ENCODE measurements around the gene EMP3. TPM values are rescaled to one million over a fixed set of nuclear protein-coding genes. Genes with fewer than 3 reads are reported as not detected.

The EMP3 gene
- total and polyA plus RNA-seq, 9 of the 15 experiments (the other 6 are each of a cell fraction or from before 2014, with no cell fraction given), result 123 to 386 (median 296) TPM

- TF ChIP-seq, protein P1, sequence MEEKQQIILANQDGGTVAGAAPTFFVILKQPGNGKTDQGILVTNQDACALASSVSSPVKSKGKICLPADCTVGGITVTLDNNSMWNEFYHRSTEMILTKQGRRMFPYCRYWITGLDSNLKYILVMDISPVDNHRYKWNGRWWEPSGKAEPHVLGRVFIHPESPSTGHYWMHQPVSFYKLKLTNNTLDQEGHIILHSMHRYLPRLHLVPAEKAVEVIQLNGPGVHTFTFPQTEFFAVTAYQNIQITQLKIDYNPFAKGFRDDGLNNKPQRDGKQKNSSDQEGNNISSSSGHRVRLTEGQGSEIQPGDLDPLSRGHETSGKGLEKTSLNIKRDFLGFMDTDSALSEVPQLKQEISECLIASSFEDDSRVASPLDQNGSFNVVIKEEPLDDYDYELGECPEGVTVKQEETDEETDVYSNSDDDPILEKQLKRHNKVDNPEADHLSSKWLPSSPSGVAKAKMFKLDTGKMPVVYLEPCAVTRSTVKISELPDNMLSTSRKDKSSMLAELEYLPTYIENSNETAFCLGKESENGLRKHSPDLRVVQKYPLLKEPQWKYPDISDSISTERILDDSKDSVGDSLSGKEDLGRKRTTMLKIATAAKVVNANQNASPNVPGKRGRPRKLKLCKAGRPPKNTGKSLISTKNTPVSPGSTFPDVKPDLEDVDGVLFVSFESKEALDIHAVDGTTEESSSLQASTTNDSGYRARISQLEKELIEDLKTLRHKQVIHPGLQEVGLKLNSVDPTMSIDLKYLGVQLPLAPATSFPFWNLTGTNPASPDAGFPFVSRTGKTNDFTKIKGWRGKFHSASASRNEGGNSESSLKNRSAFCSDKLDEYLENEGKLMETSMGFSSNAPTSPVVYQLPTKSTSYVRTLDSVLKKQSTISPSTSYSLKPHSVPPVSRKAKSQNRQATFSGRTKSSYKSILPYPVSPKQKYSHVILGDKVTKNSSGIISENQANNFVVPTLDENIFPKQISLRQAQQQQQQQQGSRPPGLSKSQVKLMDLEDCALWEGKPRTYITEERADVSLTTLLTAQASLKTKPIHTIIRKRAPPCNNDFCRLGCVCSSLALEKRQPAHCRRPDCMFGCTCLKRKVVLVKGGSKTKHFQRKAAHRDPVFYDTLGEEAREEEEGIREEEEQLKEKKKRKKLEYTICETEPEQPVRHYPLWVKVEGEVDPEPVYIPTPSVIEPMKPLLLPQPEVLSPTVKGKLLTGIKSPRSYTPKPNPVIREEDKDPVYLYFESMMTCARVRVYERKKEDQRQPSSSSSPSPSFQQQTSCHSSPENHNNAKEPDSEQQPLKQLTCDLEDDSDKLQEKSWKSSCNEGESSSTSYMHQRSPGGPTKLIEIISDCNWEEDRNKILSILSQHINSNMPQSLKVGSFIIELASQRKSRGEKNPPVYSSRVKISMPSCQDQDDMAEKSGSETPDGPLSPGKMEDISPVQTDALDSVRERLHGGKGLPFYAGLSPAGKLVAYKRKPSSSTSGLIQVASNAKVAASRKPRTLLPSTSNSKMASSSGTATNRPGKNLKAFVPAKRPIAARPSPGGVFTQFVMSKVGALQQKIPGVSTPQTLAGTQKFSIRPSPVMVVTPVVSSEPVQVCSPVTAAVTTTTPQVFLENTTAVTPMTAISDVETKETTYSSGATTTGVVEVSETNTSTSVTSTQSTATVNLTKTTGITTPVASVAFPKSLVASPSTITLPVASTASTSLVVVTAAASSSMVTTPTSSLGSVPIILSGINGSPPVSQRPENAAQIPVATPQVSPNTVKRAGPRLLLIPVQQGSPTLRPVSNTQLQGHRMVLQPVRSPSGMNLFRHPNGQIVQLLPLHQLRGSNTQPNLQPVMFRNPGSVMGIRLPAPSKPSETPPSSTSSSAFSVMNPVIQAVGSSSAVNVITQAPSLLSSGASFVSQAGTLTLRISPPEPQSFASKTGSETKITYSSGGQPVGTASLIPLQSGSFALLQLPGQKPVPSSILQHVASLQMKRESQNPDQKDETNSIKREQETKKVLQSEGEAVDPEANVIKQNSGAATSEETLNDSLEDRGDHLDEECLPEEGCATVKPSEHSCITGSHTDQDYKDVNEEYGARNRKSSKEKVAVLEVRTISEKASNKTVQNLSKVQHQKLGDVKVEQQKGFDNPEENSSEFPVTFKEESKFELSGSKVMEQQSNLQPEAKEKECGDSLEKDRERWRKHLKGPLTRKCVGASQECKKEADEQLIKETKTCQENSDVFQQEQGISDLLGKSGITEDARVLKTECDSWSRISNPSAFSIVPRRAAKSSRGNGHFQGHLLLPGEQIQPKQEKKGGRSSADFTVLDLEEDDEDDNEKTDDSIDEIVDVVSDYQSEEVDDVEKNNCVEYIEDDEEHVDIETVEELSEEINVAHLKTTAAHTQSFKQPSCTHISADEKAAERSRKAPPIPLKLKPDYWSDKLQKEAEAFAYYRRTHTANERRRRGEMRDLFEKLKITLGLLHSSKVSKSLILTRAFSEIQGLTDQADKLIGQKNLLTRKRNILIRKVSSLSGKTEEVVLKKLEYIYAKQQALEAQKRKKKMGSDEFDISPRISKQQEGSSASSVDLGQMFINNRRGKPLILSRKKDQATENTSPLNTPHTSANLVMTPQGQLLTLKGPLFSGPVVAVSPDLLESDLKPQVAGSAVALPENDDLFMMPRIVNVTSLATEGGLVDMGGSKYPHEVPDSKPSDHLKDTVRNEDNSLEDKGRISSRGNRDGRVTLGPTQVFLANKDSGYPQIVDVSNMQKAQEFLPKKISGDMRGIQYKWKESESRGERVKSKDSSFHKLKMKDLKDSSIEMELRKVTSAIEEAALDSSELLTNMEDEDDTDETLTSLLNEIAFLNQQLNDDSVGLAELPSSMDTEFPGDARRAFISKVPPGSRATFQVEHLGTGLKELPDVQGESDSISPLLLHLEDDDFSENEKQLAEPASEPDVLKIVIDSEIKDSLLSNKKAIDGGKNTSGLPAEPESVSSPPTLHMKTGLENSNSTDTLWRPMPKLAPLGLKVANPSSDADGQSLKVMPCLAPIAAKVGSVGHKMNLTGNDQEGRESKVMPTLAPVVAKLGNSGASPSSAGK (IDR thresholded peaks at IDR 0.05), result peak; percentile 46
- 0 out of 2 replicates have a peak, but pooled peaks have one; percentile 46 for TF ChIP-seq SPI1 (IDR thresholded peaks at IDR 0.05; ENCODE audit: borderline replicate concordance, low read depth, low read length)
- TF ChIP-seq, protein P2, sequence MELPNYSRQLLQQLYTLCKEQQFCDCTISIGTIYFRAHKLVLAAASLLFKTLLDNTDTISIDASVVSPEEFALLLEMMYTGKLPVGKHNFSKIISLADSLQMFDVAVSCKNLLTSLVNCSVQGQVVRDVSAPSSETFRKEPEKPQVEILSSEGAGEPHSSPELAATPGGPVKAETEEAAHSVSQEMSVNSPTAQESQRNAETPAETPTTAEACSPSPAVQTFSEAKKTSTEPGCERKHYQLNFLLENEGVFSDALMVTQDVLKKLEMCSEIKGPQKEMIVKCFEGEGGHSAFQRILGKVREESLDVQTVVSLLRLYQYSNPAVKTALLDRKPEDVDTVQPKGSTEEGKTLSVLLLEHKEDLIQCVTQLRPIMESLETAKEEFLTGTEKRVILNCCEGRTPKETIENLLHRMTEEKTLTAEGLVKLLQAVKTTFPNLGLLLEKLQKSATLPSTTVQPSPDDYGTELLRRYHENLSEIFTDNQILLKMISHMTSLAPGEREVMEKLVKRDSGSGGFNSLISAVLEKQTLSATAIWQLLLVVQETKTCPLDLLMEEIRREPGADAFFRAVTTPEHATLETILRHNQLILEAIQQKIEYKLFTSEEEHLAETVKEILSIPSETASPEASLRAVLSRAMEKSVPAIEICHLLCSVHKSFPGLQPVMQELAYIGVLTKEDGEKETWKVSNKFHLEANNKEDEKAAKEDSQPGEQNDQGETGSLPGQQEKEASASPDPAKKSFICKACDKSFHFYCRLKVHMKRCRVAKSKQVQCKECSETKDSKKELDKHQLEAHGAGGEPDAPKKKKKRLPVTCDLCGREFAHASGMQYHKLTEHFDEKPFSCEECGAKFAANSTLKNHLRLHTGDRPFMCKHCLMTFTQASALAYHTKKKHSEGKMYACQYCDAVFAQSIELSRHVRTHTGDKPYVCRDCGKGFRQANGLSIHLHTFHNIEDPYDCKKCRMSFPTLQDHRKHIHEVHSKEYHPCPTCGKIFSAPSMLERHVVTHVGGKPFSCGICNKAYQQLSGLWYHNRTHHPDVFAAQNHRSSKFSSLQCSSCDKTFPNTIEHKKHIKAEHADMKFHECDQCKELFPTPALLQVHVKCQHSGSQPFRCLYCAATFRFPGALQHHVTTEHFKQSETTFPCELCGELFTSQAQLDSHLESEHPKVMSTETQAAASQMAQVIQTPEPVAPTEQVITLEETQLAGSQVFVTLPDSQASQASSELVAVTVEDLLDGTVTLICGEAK (IDR thresholded peaks at IDR 0.05), result 0 out of 2 replicates have a peak, but pooled peaks have one; percentile 38
- TF ChIP-seq, protein P2 (CRISPR knock-in tag; IDR thresholded peaks at IDR 0.05), result no peak
- TF ChIP-seq PHF20 (IDR thresholded peaks at IDR 0.05; ENCODE audit: partially characterized antibody), result no peak
Measured at GRCh38 chr19:48290771-48291488, 34.4 kb upstream of the EMP3 start (continued).

All from K562 (cell line).